ENCODE results near the gene PLCH2. TPM values are rescaled to one million over a fixed set of nuclear protein-coding genes. Genes with fewer than 3 reads are reported as not detected.

Gene PLCH2
- total RNA-seq, 1 experiment from 2014 or later: 7.2 TPM

DNA sequence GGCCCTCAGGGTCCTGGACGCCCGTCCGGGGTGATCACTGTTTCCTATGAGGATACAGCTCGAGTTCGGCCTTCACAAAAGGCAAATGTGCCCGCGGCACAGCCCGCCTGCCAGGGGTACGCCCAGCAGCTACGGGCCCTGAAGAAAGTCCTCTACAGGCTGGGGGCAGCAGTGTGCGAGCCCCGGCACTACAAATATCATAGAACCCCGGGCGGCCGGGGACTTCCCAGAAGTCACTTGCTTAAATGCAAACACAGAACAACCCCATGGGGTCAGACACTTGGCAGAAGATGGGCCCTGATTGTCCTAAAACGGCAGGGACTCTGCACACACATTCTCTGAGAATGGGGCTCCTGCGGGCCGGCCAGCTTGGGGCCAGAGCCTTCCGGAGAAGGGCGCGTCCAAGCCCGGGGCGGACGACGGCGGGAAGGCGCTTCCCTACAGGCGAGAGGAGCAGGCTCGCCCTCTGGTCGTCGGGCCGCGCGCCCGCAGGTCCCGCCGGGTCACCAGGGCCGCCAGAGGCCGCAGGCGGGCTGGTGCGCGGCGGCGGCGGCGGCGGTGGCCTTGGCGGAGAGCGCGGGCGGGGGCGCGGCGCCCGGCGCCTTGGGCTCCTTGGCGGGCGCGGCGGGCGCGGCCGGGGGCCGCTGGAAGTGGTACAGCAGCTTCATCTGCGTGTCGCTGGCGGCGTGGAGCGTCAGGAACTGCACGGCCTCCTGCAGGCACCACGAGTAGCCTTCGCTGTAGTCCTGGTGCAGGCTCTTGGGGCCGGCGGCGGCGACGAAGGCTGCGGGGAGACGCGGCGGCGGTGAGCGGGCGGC is 53.1 kb downstream of the PLCH2 start:
- peaks cover 17% of the 10 kb centered on the region for H4K20me1 ChIP-seq (ENCODE audit: low read length)
- no peaks in the 10 kb centered on the region for H3K9me3 ChIP-seq (ENCODE audit: low read length)
- peaks cover 19% of the 10 kb centered on the region for H3K79me2 ChIP-seq (ENCODE audit: low read length)
- H3K4me3 ChIP-seq (ENCODE audit: low read length): peak overlapping the region; percentile 54
- H3K4me2 ChIP-seq (ENCODE audit: low read length): peak overlapping the region; percentile 71
- DNase-seq: no peak
- H3K27me3 ChIP-seq (ENCODE audit: low read length): no peaks in the 10 kb centered on the region
- intact Hi-C loops (cut with micrococcal nuclease): no loop called here
- H3K9ac ChIP-seq (ENCODE audit: low read length): no peak overlapping the region
- no peaks in the 10 kb centered on the region for H3K36me3 ChIP-seq (ENCODE audit: low read depth, low read length)
- peaks cover 47% of the 10 kb centered on the region for H3K4me1 ChIP-seq (ENCODE audit: insufficient read depth, low read length)
- no peak overlapping the region for H3K27ac ChIP-seq (ENCODE audit: low read length)
- POLR2A ChIA-PET (ENCODE audit: unreplicated experiment): no interaction called here
- no peak for TF ChIP-seq EZH2phosphoT487 (IDR thresholded peaks at IDR 0.05; ENCODE audit: borderline replicate concordance, low read length)
- TF ChIP-seq, protein P1, sequence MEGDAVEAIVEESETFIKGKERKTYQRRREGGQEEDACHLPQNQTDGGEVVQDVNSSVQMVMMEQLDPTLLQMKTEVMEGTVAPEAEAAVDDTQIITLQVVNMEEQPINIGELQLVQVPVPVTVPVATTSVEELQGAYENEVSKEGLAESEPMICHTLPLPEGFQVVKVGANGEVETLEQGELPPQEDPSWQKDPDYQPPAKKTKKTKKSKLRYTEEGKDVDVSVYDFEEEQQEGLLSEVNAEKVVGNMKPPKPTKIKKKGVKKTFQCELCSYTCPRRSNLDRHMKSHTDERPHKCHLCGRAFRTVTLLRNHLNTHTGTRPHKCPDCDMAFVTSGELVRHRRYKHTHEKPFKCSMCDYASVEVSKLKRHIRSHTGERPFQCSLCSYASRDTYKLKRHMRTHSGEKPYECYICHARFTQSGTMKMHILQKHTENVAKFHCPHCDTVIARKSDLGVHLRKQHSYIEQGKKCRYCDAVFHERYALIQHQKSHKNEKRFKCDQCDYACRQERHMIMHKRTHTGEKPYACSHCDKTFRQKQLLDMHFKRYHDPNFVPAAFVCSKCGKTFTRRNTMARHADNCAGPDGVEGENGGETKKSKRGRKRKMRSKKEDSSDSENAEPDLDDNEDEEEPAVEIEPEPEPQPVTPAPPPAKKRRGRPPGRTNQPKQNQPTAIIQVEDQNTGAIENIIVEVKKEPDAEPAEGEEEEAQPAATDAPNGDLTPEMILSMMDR (conservative IDR thresholded peaks at IDR 0.05; ENCODE audit: low read depth, low read length): 0 out of 2 replicates have a peak, but pooled peaks have one; percentile 21
- no peaks in the 10 kb centered on the region for H3F3A ChIP-seq (ENCODE audit: low read length, unreplicated experiment)
- CTCF ChIA-PET: no interaction called here
- BruUV-seq (replicated peaks): no TSS peak
- ATAC-seq: no peak
- no peaks in the 10 kb centered on the region for H3K9me2 ChIP-seq (replicated peaks; ENCODE audit: low read length)
- no peak overlapping the region for H2AFZ ChIP-seq (ENCODE audit: low read length)

DNA sequence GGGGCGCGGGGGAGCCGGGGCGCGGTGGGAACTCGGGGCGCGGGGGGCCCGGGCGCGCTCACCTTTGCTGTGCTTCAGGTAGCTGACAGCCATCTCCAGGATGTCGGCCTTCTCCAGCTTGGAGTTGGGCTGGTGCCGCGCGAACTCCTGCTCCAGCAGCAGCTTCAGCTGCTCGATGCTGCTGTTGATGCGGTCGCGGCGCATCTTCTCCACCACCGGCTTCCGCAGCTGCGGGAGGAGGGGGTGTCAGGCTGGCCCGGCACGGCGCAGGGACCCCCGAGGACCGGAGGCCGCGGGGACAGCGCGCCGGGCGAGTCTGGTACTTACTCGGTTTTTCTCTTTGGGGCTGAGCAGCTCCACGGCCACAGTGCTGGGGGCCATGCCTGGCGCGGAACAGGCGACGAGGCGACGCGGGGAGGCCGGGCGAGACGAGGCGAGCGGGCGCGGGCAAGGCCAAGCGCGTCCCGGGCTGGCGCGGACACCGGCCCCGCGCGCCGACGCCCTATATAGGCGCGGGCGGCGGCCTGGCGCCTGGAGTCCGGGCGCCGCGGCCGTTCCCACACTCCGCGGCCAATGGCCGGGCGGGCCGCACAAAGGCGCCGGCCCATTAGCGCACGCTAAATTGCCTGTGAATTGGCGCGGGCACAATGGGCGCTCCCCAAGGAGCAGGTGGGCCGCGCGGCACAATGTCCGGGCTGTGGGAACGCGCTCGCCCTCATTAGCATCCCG is 53.9 kb downstream of the PLCH2 start, which contains the start of gene HES5:
Gene HES5 (minus strand): TSS at position 480 of the 729 bp plus-strand sequence. CDS start 99 bp downstream, at position 381.
- DNase-seq (peak; percentile 34), ATAC-seq (no peak)
- POLR2A ChIA-PET (ENCODE audit: unreplicated experiment): no interaction called here
- peak within 1 kb of the TSS; percentile 74 for H2AFZ ChIP-seq (ENCODE audit: low read length)
- H3K36me3 ChIP-seq (ENCODE audit: low read depth, low read length): no peaks in the 10 kb centered on the region
- no peak within 1 kb of the TSS for H3K9ac ChIP-seq (ENCODE audit: low read length)
- H4K20me1 ChIP-seq (ENCODE audit: low read length): peaks cover 10% of the 10 kb centered on the region
- H3F3A ChIP-seq (ENCODE audit: low read length, unreplicated experiment): no peaks in the 10 kb centered on the region
- H3K27me3 ChIP-seq (ENCODE audit: low read length): no peaks in the 10 kb centered on the region
- H3K9me2 ChIP-seq (replicated peaks; ENCODE audit: low read length): no peaks in the 10 kb centered on the region
- peak within 1 kb of the TSS; percentile 54 for H3K4me3 ChIP-seq (ENCODE audit: low read length)
- H3K4me1 ChIP-seq (ENCODE audit: insufficient read depth, low read length): peaks cover 47% of the 10 kb centered on the region
- no peak for TF ChIP-seq EZH2 (IDR thresholded peaks at IDR 0.05; ENCODE audit: low read length, unreplicated experiment)
- TF ChIP-seq, protein P1 (conservative IDR thresholded peaks at IDR 0.05; ENCODE audit: low read depth, low read length): no peak
- peaks cover 11% of the 10 kb centered on the region for H3K79me2 ChIP-seq (ENCODE audit: low read length)
- CTCF ChIA-PET: interaction anchor here (0.6 kb wide), 1 partner anchor 17 kb away, joined by 5 read pairs; no protein-coding TSS in a partner anchor
- intact Hi-C loops (cut with micrococcal nuclease): no loop called here
- no peaks in the 10 kb centered on the region for H3K9me3 ChIP-seq (ENCODE audit: low read length)
- peak within 1 kb of the TSS; percentile 71 for H3K4me2 ChIP-seq (ENCODE audit: low read length)
- H3K27ac ChIP-seq (ENCODE audit: low read length): no peak within 1 kb of the TSS
- BruUV-seq (replicated peaks): no TSS peak

Measured in PC-3 (cell line).